Measurements from ENCODE around the gene DCLK2.

DNA sequence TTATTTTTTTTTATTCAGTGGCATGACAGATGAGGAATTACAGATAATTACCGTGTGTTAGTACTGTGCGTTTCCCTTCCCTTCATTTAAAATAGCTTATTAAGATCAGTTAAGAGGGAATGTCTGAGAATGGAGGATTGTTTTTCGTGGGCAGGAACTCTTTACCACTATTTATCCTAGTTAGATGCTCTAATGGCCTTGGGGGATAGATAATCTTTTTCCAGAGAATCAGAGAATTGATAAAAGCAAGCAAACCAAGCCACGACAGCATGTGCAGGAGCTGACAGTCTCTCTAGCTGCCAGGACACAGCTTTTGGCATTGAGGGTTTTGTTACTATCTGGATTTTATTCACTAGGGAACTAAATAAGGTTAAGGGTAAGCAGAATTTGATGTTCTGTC, 128.7 kb downstream of the DCLK2 start:
- no peak for TF ChIP-seq POLR2A (IDR thresholded peaks at IDR 0.05)
- no peak for TF ChIP-seq POLR2AphosphoS5 (IDR thresholded peaks at IDR 0.05)
- TF ChIP-seq, protein P1, sequence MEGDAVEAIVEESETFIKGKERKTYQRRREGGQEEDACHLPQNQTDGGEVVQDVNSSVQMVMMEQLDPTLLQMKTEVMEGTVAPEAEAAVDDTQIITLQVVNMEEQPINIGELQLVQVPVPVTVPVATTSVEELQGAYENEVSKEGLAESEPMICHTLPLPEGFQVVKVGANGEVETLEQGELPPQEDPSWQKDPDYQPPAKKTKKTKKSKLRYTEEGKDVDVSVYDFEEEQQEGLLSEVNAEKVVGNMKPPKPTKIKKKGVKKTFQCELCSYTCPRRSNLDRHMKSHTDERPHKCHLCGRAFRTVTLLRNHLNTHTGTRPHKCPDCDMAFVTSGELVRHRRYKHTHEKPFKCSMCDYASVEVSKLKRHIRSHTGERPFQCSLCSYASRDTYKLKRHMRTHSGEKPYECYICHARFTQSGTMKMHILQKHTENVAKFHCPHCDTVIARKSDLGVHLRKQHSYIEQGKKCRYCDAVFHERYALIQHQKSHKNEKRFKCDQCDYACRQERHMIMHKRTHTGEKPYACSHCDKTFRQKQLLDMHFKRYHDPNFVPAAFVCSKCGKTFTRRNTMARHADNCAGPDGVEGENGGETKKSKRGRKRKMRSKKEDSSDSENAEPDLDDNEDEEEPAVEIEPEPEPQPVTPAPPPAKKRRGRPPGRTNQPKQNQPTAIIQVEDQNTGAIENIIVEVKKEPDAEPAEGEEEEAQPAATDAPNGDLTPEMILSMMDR (IDR thresholded peaks at IDR 0.05) = no peak
- TF ChIP-seq EP300 (IDR thresholded peaks at IDR 0.05) = no peak

Measured in upper lobe of left lung (tissue), 4 donors.